HepG2 (cell line): ENCODE data around the gene ABCA2. TPM values are rescaled to one million over a fixed set of nuclear protein-coding genes. Genes with fewer than 3 reads are reported as not detected.

Experiments
- FOXJ3 ChIP-seq: sonication (generic); formaldehyde crosslinking; IDR thresholded peaks from 2 replicates; pipeline ENCODE4 v1.4.0; 2020; ENCODE audit warnings: missing genetic modification reagents, mild to moderate bottlenecking, borderline replicate concordance
- GLMP ChIP-seq: sonication (generic); formaldehyde crosslinking; IDR thresholded peaks from 2 replicates; pipeline ENCODE4 v1.9.0; 2021; ENCODE audit warnings: missing genetic modification reagents, mild to moderate bottlenecking, borderline replicate concordance
- HDAC2 ChIP-seq: sonication (generic); formaldehyde crosslinking; IDR thresholded peaks from 2 replicates; pipeline ENCODE4 v1.4.0; 2020; ENCODE audit warnings: missing genetic modification reagents
- ISX ChIP-seq: sonication (generic); formaldehyde crosslinking; conservative IDR thresholded peaks from 2 replicates; pipeline ENCODE4 v1.5.0; 2020; ENCODE audit warnings: missing genetic modification reagents
- PATZ1 ChIP-seq: sonication (generic); formaldehyde crosslinking; IDR thresholded peaks from 2 replicates; pipeline ENCODE4 v1.4.0; 2020; ENCODE audit warnings: missing genetic modification reagents
- SAP130 ChIP-seq: IDR thresholded peaks from 2 replicates; pipeline ENCODE4 v1.6.1; 2016; ENCODE audit warnings: low read depth
- THAP8 ChIP-seq: sonication (generic); formaldehyde crosslinking; IDR thresholded peaks from 2 replicates; pipeline ENCODE4 v1.5.1; 2020; ENCODE audit warnings: missing genetic modification reagents, mild to moderate bottlenecking, borderline replicate concordance
- UBTF ChIP-seq: sonication (generic); formaldehyde crosslinking; IDR thresholded peaks from 2 replicates; pipeline ENCODE4 v1.4.0; 2020; ENCODE audit warnings: mild to moderate bottlenecking, missing genetic modification reagents
- ZNF781 ChIP-seq: sonication (generic); formaldehyde crosslinking; IDR thresholded peaks from 2 replicates; pipeline ENCODE4 v1.5.1; 2020; ENCODE audit warnings: borderline replicate concordance, mild to moderate bottlenecking, missing genetic modification reagents; ENCODE audit errors: not compliant biosample characterization
- ZNF792 ChIP-seq: IDR thresholded peaks from 2 replicates; pipeline ENCODE4 v1.6.1; 2016
- ZSCAN20 ChIP-seq: sonication (generic); formaldehyde crosslinking; IDR thresholded peaks from 2 replicates; pipeline ENCODE4 v1.4.0; 2020; ENCODE audit warnings: missing genetic modification reagents, mild to moderate bottlenecking, borderline replicate concordance
- polyA plus RNA-seq, 8 experiments: library from polyadenylated mRNA; depleted of rRNA in 3 of 8; stranded (reverse) in 7 of 8; unstranded in 1 of 8; fragments of >200 nt; fragmentation: Illumina TruSeq in 4 of 8; extraction: Trizol in 4 of 8; gene quantifications; 2 replicates each; pipeline versions ENCODE4 v1.2.1 to v1.2.3, GENCODE V29; 2011 to 2016; ENCODE audit warnings: low read depth in 4 of 8, missing spikeins in 1 of 8, mixed read lengths in 1 of 8; ENCODE audit not compliant: insufficient read depth in 1 of 8
- total RNA-seq, 5 experiments: library from RNA; depleted of rRNA; stranded (reverse); fragments of >200 nt; fragmentation: Illumina TruSeq; extraction: Trizol; gene quantifications; 2 replicates each; pipeline ENCODE4 v1.2.3, GENCODE V29; 2016; ENCODE audit warnings: low read depth in 1 of 5

Gene ABCA2
- total and polyA plus RNA-seq, 2 of the 13 experiments (the other 11 are each of a cell fraction or from before 2014, with no cell fraction given): 2.9 to 19.2 TPM

- TF ChIP-seq ZSCAN20 (CRISPR knock-in tag) (0 out of 2 replicates have a peak, but pooled peaks have one; percentile 6), SAP130 (0 out of 2 replicates have a peak, but pooled peaks have one; percentile 12), ZNF781 (CRISPR knock-in tag) (no peak), THAP8 (0 out of 2 replicates have a peak, but pooled peaks have one; percentile 31), GLMP (no peak), UBTF (CRISPR knock-in tag) (peak; percentile 19; the same call in 1 of the 2 replicates), ZNF792 (CRISPR knock-in tag) (no peak), HDAC2 (CRISPR knock-in tag) (0 out of 2 replicates have a peak, but pooled peaks have one; percentile 8), FOXJ3 (CRISPR knock-in tag) (no peak), PATZ1 (CRISPR knock-in tag) (no peak), ISX (no peak)
These were observed at the start of gene ABCA2 (continued) for GRCh38 chr9:137027369-137028262.
